ENCODE measurements around the gene RNLS. TPM values are rescaled to one million over a fixed set of nuclear protein-coding genes. Genes with fewer than 3 reads are reported as not detected.

Gene RNLS
- total and polyA plus RNA-seq, 2 of the 8 experiments (the other 6 are each of a cell fraction or from before 2014, with no cell fraction given), result 7.5 to 12.7 TPM

- Histone ChIP-seq H4K20me1 (replicated peaks in 1 of 2; ENCODE audit: control insufficient read depth in 1 of 2, insufficient read depth in 2 of 2, low read length in 2 of 2) (no peaks in the 10 kb centered on the region), H4K8ac (ENCODE audit: extremely low read depth, insufficient read depth, low read length) (no peak overlapping the region), H2AFZ (ENCODE audit: low read length) (no peak overlapping the region), H3K56ac (replicated peaks; ENCODE audit: insufficient read length, low read depth, low read length) (no peak overlapping the region), H4K91ac (replicated peaks; ENCODE audit: insufficient read length, low read length) (no peak overlapping the region), H2AK5ac (ENCODE audit: low read depth, low read length) (no peak overlapping the region), H3K4me1 (replicated peaks in 1 of 4; ENCODE audit: control insufficient read depth in 3 of 4, insufficient read depth in 4 of 4, low read length in 3 of 4) (no peaks in the 10 kb centered on the region), H2BK120ac (replicated peaks; ENCODE audit: low read depth, low read length) (no peak overlapping the region), H3K23ac (ENCODE audit: insufficient read length) (no peak overlapping the region), H3K23me2 (ENCODE audit: low read depth, low read length) (no peaks in the 10 kb centered on the region), H3K27ac (ENCODE audit: low read depth, low read length) (no peak overlapping the region), H2BK5ac (ENCODE audit: low read depth, low read length) (no peak overlapping the region), H3K4me3 (ENCODE audit: extremely low read depth in 1 of 4, insufficient read depth in 2 of 4, low read depth in 3 of 4, low read length in 4 of 4) (no peak overlapping the region), H3K9me3 (ENCODE audit: insufficient read depth in 2 of 2, low read depth in 1 of 2, low read length in 1 of 2) (no peaks in the 10 kb centered on the region), H3K79me2 (ENCODE audit: control insufficient read depth in 1 of 2, insufficient read depth in 2 of 2, low read length in 2 of 2) (no peaks in the 10 kb centered on the region), H3K4me2 (ENCODE audit: insufficient read depth in 1 of 2, low read depth in 2 of 2, low read length in 2 of 2) (no peak overlapping the region), H4K5ac (ENCODE audit: insufficient read length, low read depth, low read length) (no peak overlapping the region), H3K4ac (replicated peaks; ENCODE audit: insufficient read length, low read depth, low read length) (no peak overlapping the region), H2BK12ac (ENCODE audit: low read depth, low read length) (no peak overlapping the region), H3K14ac (ENCODE audit: insufficient read length) (no peak overlapping the region), H3K9ac (replicated peaks in 1 of 4; ENCODE audit: extremely low read depth in 1 of 4, low read depth in 3 of 4, low read length in 3 of 4) (no peak overlapping the region), H2BK20ac (ENCODE audit: low read length) (no peak overlapping the region), H3K18ac (ENCODE audit: extremely low read depth, low read length) (no peak overlapping the region), H3K79me1 (ENCODE audit: low read depth, low read length) (no peaks in the 10 kb centered on the region), H3K36me3 (ENCODE audit: control insufficient read depth in 2 of 4, insufficient read depth in 4 of 4, low read length in 3 of 4) (no peaks in the 10 kb centered on the region), H2BK15ac (ENCODE audit: low read length) (no peak overlapping the region), H3K27me3 (replicated peaks in 1 of 4; ENCODE audit: control insufficient read depth in 3 of 4, extremely low read depth in 1 of 4, insufficient read depth in 3 of 4, low read length in 3 of 4) (no peaks in the 10 kb centered on the region)
- CTCF ChIA-PET (ENCODE audit: partially characterized antibody), result no interaction called here
- TF ChIP-seq KDM1A (IDR thresholded peaks at IDR 0.05; ENCODE audit: borderline replicate concordance, low read length) (no peak), CREB1 (IDR thresholded peaks at IDR 0.05) (no peak), CBX8 (IDR thresholded peaks at IDR 0.05; ENCODE audit: borderline replicate concordance, low read depth, low read length) (no peak), EZH2 (IDR thresholded peaks at IDR 0.05; ENCODE audit: low read depth, low read length, severe bottlenecking) (no peak), E2F6 (IDR thresholded peaks at IDR 0.05) (no peak), NRF1 (IDR thresholded peaks at IDR 0.05; ENCODE audit: low read depth, low read length) (no peak), NANOG (IDR thresholded peaks at IDR 0.05; ENCODE audit: insufficient read depth, low read depth, low read length, poor library complexity, severe bottlenecking) (no peak), ZNF274 (IDR thresholded peaks at IDR 0.05; ENCODE audit: borderline replicate concordance, extremely low read depth, low read length) (no peak)
- FAIRE-seq, result no peak
- POLR2A ChIA-PET (ENCODE audit: partially characterized antibody), result no interaction called here
- WGBS, 2 experiments (ENCODE audit: extremely low coverage in 1 of 2, insufficient coverage in 1 of 2, insufficient read length in 1 of 2, insufficient replicate concordance in 2 of 2, low coverage in 1 of 2, low lambda C conversion rate in 2 of 2, missing lambda C conversion rate in 1 of 2), result 92% methylated on average over 3 of the region's 3 CpGs; no CpG with 5 or more reads in 1 of the 2 experiments
- DNase-seq (ENCODE audit: low read depth in 1 of 2, low spot score in 2 of 2), result no peak
Observed at GRCh38 chr10:88297103-88297502, 286.0 kb downstream of the RNLS start.
